ENCODE data around the gene HKDC1.
"Not testable (repeated sequence)": the region's sequence is repeated elsewhere in the genome, so short reads cannot be mapped to it uniquely, and the experiment has no call there.

HKDC1 gene

DNA sequence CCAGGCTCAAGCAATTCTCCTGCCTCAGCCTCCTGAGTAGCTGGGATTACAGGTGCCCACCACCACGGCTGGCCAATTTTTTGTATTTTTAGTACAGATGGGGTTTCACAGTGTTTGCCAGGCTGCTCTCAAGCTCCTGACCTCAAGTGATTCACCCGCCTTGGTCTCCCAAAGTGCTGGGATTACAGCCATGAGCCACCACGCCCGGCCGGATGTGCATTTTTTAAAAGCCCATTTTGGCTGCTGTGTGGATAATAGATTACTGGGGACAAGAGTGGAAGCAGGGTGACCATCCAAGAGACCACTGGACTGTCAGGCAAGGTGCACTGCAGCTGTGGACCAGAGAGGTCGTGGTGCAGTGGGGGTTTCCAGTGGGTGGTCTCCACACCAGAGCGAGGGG, 21.4 kb downstream of the HKDC1 start:
- no peak for DNase-seq (ENCODE audit: low spot score)

GRCh38 chr10:69242040-69242851, 22.1 kb downstream of the HKDC1 start:
- DNase-seq (ENCODE audit: low spot score), result peak; percentile 76

GRCh38 chr10:69242852-69243212, 22.7 kb downstream of the HKDC1 start:
- peak; percentile 19 for DNase-seq (ENCODE audit: low spot score)

DNA sequence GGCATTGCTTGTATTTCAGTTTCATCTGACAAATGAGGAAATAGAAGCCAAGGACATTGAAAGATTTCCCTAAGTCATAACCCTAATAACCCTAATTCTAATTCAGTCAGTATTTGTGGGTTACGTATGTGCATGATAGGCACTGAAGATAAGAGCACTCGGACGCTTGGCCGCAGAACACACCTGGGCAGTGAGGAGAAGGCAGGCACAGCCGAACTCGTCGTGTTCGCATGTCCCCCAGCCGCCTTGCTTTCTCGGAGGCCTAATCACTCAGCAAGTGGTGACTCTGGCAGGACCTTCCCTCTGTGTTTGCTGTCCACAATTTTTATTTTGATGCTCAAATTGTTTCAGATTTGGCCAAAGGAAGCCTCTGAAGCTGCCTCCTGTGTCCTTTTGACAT, 23.7 kb downstream of the HKDC1 start:
- no peak for DNase-seq (ENCODE audit: low spot score)

GRCh38 chr10:69246036-69246435, 25.9 kb downstream of the HKDC1 start:
- DNase-seq (ENCODE audit: low spot score), result no peak

- DNase-seq (ENCODE audit: low spot score), result no peak
Measured at GRCh38 chr10:69246581-69247312, 26.6 kb downstream of the HKDC1 start.

DNA sequence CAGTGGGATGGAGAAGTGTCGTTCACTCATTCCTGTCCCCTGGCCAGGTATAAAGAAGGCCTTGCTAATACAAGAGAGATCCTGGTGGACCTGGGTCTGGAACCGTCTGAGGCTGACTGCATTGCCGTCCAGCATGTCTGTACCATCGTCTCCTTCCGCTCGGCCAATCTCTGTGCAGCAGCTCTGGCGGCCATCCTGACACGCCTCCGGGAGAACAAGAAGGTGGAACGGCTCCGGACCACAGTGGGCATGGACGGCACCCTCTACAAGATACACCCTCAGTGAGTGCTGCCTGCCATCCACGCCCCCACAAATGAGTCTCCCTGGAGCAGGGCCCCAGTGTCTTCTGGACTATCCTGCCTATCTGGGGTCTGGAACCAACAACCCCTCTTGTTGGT, 27.2 kb downstream of the HKDC1 start:
- no peak for DNase-seq (ENCODE audit: low spot score)

DNA sequence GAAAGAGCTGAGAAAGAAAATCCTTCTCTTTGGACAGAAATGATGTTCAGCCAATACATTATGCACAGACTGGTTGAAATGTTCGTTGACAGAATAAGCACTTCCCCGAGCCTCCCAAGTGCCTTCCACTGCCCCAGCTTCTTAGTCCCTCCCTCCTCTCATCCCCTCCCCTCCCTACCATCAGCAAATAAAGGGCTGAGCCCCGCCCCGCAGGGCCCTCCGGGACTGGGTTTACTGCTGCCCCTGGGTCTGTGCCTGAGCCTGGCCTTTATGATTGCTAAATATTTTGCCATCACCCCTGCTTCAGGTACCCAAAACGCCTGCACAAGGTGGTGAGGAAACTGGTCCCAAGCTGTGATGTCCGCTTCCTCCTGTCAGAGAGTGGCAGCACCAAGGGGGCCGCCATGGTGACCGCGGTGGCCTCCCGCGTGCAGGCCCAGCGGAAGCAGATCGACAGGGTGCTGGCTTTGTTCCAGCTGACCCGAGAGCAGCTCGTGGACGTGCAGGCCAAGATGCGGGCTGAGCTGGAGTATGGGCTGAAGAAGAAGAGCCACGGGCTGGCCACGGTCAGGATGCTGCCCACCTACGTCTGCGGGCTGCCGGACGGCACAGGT, 28.1 kb downstream of the HKDC1 start:
- no peak for DNase-seq (ENCODE audit: low spot score)

DNA sequence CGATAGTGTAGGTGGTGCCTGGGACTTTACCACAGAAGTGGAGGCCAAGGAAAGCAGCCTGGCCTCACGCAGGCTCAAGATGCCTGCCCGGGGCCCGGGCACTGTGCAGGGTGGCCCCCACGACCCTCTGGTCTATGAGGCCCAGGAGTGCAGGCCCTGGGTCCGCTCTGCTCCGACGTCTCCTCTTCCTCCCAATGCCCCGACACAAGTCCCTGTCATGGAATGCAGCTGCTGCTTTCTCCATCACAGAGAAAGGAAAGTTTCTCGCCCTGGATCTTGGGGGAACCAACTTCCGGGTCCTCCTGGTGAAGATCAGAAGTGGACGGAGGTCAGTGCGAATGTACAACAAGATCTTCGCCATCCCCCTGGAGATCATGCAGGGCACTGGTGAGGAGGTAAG, 29.9 kb downstream of the HKDC1 start:
- no peak for DNase-seq (ENCODE audit: low spot score)

DNA sequence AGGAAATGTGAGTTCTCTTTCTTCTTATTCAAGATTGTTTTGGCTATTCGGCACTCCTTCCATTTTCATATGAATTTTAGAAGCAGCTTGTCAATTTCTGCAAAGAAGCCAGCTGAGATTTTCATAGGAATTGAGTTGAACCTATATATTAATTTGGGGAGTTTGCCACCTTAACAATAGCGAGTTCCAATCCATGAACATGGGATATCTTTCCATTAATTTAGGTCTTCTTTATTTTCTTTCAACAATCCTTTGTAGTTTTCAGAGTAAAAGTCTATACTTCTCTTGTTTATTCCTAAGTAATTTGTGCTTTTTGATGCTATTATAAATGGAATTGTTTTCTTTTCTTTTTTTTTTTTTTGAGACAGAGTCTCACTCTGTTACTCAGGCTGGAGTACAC, 31.3 kb downstream of the HKDC1 start:
- not testable (repeated sequence) for DNase-seq (ENCODE audit: low spot score)

- no peak for DNase-seq (ENCODE audit: low spot score)
Measured at GRCh38 chr10:69253171-69253570, 33.0 kb downstream of the HKDC1 start.

- no peak for DNase-seq (ENCODE audit: low spot score)
Measured at GRCh38 chr10:69254877-69255276, 34.7 kb downstream of the HKDC1 start.

DNA sequence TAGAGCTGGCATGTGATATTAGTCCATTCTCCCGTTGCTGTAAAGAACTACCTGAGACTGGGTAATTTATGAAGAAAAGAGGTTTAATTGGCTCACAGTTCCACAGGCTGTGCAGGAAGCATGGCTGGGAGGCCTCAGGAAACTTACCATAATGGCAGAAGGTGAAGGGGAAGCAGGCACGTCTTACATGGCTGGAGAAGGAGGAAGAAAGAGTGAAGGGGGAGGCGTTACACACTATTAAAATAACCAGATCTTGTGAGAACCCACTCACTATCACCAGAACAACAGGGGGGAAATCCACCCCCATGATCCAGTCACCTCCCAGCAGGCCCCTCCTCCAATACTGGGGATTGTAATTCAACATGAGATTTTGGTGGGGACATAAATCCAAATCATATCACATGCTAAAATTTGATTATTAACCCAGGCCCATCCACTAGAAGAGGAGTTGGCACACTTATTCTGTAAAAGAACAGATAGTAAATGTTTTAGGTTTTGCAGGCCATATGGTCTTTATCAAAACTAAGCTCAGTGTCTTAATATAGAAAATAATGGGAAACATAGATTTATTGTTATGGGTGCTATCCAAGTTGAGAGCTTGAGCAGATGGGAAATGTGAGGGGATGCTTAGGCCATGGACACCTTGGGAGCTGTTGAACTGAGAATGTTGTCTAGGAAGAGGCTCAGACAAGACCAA, 39.6 kb downstream of the HKDC1 start:
- DNase-seq (ENCODE audit: low spot score), result no peak

DNA sequence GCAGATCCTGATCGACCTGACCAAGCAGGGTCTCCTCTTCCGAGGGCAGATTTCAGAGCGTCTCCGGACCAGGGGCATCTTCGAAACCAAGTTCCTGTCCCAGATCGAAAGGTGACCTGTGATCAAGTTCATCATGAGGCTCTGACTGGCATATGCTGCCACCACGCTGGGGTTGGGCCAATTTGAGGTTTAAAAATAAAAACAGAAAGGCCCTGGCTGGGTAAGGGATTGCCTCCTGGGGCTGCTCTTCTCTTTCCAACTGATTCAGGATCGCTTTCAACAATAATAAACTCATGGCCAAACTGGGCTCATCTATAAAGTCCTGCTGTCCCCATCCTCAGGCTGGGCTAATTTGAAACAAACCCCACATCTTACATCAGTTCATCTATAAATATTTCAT, 41.1 kb downstream of the HKDC1 start:
- DNase-seq (ENCODE audit: low spot score), result no peak

- no peak for DNase-seq (ENCODE audit: low spot score)
Measured at GRCh38 chr10:69262292-69262751, 42.2 kb downstream of the HKDC1 start.

- DNase-seq (ENCODE audit: low spot score), result no peak
Measured at GRCh38 chr10:69265521-69265920, 45.4 kb downstream of the HKDC1 start.

DNA sequence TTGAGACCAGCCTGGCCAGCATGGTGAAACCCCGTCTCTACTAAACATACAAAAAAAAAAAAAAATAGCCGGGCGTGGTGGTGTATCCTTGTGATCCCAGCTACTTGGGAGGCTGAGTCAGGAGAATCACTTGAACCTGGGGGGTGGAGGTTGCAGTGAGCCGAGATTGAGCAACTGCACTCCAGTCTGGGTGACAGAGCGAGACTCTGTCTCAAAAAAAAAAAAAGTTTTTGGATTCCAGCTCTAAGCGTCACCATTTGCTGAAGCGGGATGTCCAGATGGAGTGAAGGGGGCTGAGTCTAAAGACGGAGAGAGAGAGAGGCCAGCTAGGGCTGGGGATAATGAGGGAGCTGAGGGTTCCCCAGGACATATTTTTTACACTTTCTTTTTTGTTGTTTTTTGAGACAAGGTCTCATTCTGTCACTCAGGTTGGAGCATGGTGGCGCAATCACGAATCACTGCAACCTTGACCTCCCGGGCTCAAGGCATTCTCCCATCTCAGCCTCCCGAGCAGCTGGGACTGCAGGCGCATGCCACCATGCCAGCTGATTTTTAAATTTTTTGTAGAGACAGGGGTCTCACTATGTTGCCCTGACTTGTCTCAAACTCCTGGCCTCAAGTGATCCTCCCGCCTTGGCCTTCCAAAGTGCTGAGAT, 48.8 kb downstream of the HKDC1 start:
- no peak for DNase-seq (ENCODE audit: low spot score)

GRCh38 chr10:69269761-69270160, 49.6 kb downstream of the HKDC1 start:
- no peak for DNase-seq (ENCODE audit: low spot score)

DNA sequence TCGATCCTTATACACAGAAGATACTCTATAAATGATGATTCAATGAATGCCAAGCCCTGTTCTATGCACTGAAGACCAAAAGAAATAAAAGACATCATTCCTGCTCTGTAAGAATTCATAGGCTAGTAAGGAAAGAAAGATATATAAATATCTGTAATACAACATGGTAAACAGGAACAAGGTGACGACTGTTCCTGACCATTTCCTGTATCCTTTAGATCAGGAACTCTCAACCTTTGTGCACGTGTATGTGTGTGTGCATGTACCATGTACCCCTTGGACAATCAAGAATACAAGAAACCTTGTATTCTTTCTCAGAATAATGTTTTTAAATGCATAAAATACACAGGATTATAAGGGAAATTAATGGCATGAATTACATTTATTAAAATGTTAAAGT, 50.9 kb downstream of the HKDC1 start:
- no peak for DNase-seq (ENCODE audit: low spot score)

DNA sequence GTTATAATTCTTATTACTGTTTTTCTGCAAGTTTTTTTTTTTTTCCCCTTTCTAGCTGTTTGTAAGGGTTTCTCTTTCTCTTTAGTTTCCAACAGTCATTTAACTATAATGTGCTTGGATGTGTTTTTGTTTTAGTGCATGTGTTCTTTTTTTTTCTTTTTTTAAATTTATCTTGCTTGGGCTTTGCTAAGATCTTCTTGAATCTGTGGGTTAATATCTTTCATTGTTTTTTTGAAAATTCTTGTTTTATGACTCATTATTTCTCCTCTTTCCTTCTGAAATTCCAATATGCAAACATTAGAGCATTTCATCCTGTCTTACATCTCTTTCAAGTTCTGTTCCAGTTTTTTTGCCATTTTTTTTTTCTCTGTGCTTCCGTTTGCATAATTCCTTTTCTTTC, 52.5 kb downstream of the HKDC1 start:
- DNase-seq (ENCODE audit: low spot score), result no peak

- no peak for DNase-seq (ENCODE audit: low spot score)
Measured at GRCh38 chr10:69275444-69275843, 55.3 kb downstream of the HKDC1 start.

DNA sequence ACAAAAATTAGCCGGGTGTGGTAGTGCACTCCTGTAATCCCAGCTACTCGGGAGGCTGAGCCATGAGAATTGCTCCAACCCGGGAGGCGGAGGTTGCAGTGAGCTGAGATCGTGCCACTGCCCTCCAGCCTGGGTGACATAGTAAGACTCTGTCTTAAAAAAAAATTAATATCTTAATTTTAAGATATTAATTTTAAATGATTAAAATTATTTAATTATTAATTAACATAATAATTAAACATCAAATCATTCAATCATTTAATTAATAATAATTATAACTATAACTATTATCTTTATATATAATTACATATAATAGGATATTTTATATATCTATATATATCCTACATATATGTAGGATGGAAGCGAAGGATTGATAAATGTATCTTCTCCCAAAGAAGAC, 56.4 kb downstream of the HKDC1 start:
- no peak for DNase-seq (ENCODE audit: low spot score)
